A549 (cell line): ENCODE results near the gene PLD6. TPM values are rescaled to one million over a fixed set of nuclear protein-coding genes. Genes with fewer than 3 reads are reported as not detected.

Experiments used
- ATAC-seq, 2 experiments: fragments of 200-7000 bp in 1 of 2; fragments of >200 bp in 1 of 2; cut with Nextera tagmentation in 1 of 2; cut with Tn5 transposase in 1 of 2; 3 replicates each; pipeline versions ENCODE4 v1.8.0 to v1.9.1; 2018 to 2020; ENCODE audit warnings: mild to moderate bottlenecking in 1 of 2, moderate library complexity in 1 of 2
- CTCF ChIA-PET: fragments of 300-600 bp; sonication (Branson Sonifier 250); formaldehyde crosslinking; extraction: SDS; loops from one replicate; lab custom pipeline; 2021; ENCODE audit warnings: antibody characterized with exemption, inconsistent platforms; lab: Yijun Ruan, JAX
- POLR2A ChIA-PET: fragments of 350-600 bp; formaldehyde crosslinking; extraction: SDS; loops from one replicate; lab custom pipeline; 2021; ENCODE audit warnings: antibody characterized with exemption, inconsistent platforms; lab: Yijun Ruan, JAX
- DNase-seq, 2 experiments: peaks; one replicate each; pipeline versions ENCODE4 v3.0.0 to v3.0.0-alpha.2; 2011 to 2016; ENCODE audit warnings: low read depth in 1 of 2, low spot score in 1 of 2
- FAIRE-seq: peaks from 2 replicates; lab custom pipeline; 2011; peaks lifted over from hg19 to GRCh38; lab: Jason Lieb, UNC
- H3K27ac ChIP-seq, 2 experiments: fragments of >200 bp; sonication (Bioruptor Twin); formaldehyde crosslinking; 3 replicates each; pipeline ENCODE4 v1.5.1; 2016 to 2017
- H3K4me1 ChIP-seq: fragments of >200 bp; sonication (Bioruptor Twin); formaldehyde crosslinking; 3 replicates; pipeline ENCODE4 v1.6.1; 2016
- H3K4me2 ChIP-seq: fragments of >200 bp; sonication (Bioruptor Twin); formaldehyde crosslinking; 3 replicates; pipeline ENCODE4 v1.6.1; 2016
- H3K4me3 ChIP-seq: fragments of >200 bp; sonication (Bioruptor Twin); formaldehyde crosslinking; 3 replicates; pipeline ENCODE4 v1.5.1; 2016
- H3K9me3 ChIP-seq: fragments of >200 bp; sonication (Bioruptor Twin); formaldehyde crosslinking; 3 replicates; pipeline ENCODE4 v1.6.1; 2016
- CBX2 ChIP-seq: fragments of 200-600 bp; sonication (generic); IDR thresholded peaks from 2 replicates; pipeline ENCODE4 v1.6.1; 2016; ENCODE audit warnings: low read depth, mild to moderate bottlenecking, borderline replicate concordance
- CHD4 ChIP-seq: fragments of 200-600 bp; sonication (generic); IDR thresholded peaks from 2 replicates; pipeline ENCODE4 v1.6.1; 2016; ENCODE audit warnings: antibody characterized with exemption, mild to moderate bottlenecking, borderline replicate concordance
- ELK1 ChIP-seq: fragments of 150-350 bp; IDR thresholded peaks from 2 replicates; pipeline ENCODE4 v1.6.1; 2014; ENCODE audit warnings: low read depth, mild to moderate bottlenecking, low read length
- EP300 ChIP-seq, 2 experiments: fragments of >200 bp; sonication (Bioruptor Twin); formaldehyde crosslinking; IDR thresholded peaks; 2 replicates in 1 of 2; 3 replicates in 1 of 2; pipeline ENCODE4 v1.6.1; 2016 to 2017
- ESRRA ChIP-seq: fragments of 150-350 bp; IDR thresholded peaks from 2 replicates; pipeline ENCODE4 v1.6.1; 2014; ENCODE audit warnings: mild to moderate bottlenecking, low read length, borderline replicate concordance
- HDAC2 ChIP-seq: fragments of 200-600 bp; sonication (generic); IDR thresholded peaks from 2 replicates; pipeline ENCODE4 v1.6.1; 2016
- HES2 ChIP-seq: fragments of >200 bp; sonication (Bioruptor Twin); formaldehyde crosslinking; IDR thresholded peaks from 2 replicates; pipeline ENCODE4 v1.6.1; 2016
- HEYL ChIP-seq: fragments of 250-450 bp; sonication (Bioruptor Pico); IDR thresholded peaks from 2 replicates; pipeline ENCODE4 v1.8.0; 2021; ENCODE audit warnings: mild to moderate bottlenecking, moderate library complexity
- HMGXB4 ChIP-seq: fragments of 250-450 bp; sonication (Bioruptor Pico); IDR thresholded peaks from 2 replicates; pipeline ENCODE4 v1.5.0; 2021; ENCODE audit warnings: mild to moderate bottlenecking, moderate library complexity, borderline replicate concordance
- KDM5A ChIP-seq: fragments of 200-600 bp; sonication (generic); IDR thresholded peaks from 2 replicates; pipeline ENCODE4 v1.6.1; 2016; ENCODE audit warnings: antibody characterized with exemption, mild to moderate bottlenecking
- NFE2L2 ChIP-seq: fragments of 150-350 bp; conservative IDR thresholded peaks from 2 replicates; pipeline ENCODE4 v1.6.1; 2014; ENCODE audit warnings: low read length
- NR3C1 ChIP-seq: fragments of >200 bp; sonication (Bioruptor Twin); formaldehyde crosslinking; IDR thresholded peaks from 3 replicates; pipeline ENCODE4 v1.6.1; 2017
- POLR2AphosphoS2 ChIP-seq: conservative IDR thresholded peaks from 2 replicates; pipeline ENCODE4 v1.6.1; 2012; ENCODE audit warnings: low read length, improper control_type of control experiment, inconsistent platforms
- RAD21 ChIP-seq, 2 experiments: fragments of >200 bp in 1 of 2; sonication (Bioruptor Twin) in 1 of 2; formaldehyde crosslinking in 1 of 2; IDR thresholded peaks in 1 of 2; conservative IDR thresholded peaks in 1 of 2; 2 replicates in 1 of 2; 3 replicates in 1 of 2; pipeline ENCODE4 v1.6.1; 2012 to 2018; ENCODE audit warnings: inconsistent platforms in 1 of 2
- RARB ChIP-seq: fragments of 250-450 bp; sonication (Bioruptor Pico); IDR thresholded peaks from 2 replicates; pipeline ENCODE4 v1.8.0; 2021; ENCODE audit warnings: mild to moderate bottlenecking, moderate library complexity
- REST ChIP-seq: fragments of 200-600 bp; sonication (generic); IDR thresholded peaks from 2 replicates; pipeline ENCODE4 v1.6.1; 2016; ENCODE audit warnings: antibody characterized with exemption, mild to moderate bottlenecking, moderate library complexity
- ZSCAN20 ChIP-seq: fragments of 250-450 bp; sonication (Bioruptor Pico); IDR thresholded peaks from 2 replicates; pipeline ENCODE4 v1.8.0; 2022; ENCODE audit warnings: mild to moderate bottlenecking, moderate library complexity
- WGBS: methylation state at CpG from one replicate; pipeline ENCODE4 v1.1.6; 2017; ENCODE audit errors: missing lambda C conversion rate; 5-methylcytosine and 5-hydroxymethylcytosine counted together
- polyA plus RNA-seq, 4 experiments: library from polyadenylated mRNA; depleted of rRNA in 3 of 4; stranded (reverse); fragments of >200 nt; fragmentation: RNase III in 1 of 4; extraction: RNeasy Plus Mini Kit Qiagen cat#74134 plus additional on column Dnase treatment in 1 of 4; gene quantifications; 2 replicates in 3 of 4; 3 replicates in 1 of 4; pipeline ENCODE4 v1.2.3, GENCODE V29; 2011 to 2017

PLD6 gene
- polyA plus RNA-seq, 2 of the 4 experiments (the other 2 are of a cell fraction) = 5.6 to 5.7 TPM

- ATAC-seq (no peak), DNase-seq (no peak), FAIRE-seq (no peak)
- WGBS = 97% methylated on average over 25 of the region's 25 CpGs
- ChIA-PET POLR2A (no interaction called here), CTCF (interaction anchor here (1.2 to 4.0 kb wide), 5 partner anchors 12 to 164 kb away, joined by 3 to 19 read pairs (median 6); no protein-coding TSS in a partner anchor)
- Histone ChIP-seq H3K4me1 (no peaks in the 10 kb centered on the region), H3K4me3 (no peak overlapping the region), H3K27ac (no peak overlapping the region), H3K4me2 (no peak overlapping the region), H3K9me3 (no peaks in the 10 kb centered on the region)
- TF ChIP-seq NR3C1 (no peak), REST (no peak)
Measured at GRCh38 chr17:17164156-17164555, 42.0 kb downstream of the PLD6 start.

- no peak for DNase-seq
- WGBS = 93% methylated on average over 4 of the region's 4 CpGs
- Histone ChIP-seq H3K4me2 (no peak overlapping the region), H3K9me3 (no peaks in the 10 kb centered on the region), H3K4me3 (no peak overlapping the region), H3K27ac (no peak overlapping the region), H3K4me1 (no peaks in the 10 kb centered on the region)
- no peak for ATAC-seq
- ChIA-PET POLR2A (no interaction called here), CTCF (interaction anchor here (0.5 to 10.9 kb wide), 2 partner anchors 18 to 169 kb away, joined by 3 to 112 read pairs; no protein-coding TSS in a partner anchor)
- TF ChIP-seq CBX2 (no peak), NFE2L2 (no peak), ZSCAN20 (CRISPR knock-in tag) (no peak), POLR2AphosphoS2 (no peak), CHD4 (no peak), HES2 (no peak), KDM5A (no peak), ELK1 (no peak), RARB (CRISPR knock-in tag) (no peak), RAD21 (conservative IDR thresholded peaks at IDR 0.05 in 1 of 2, IDR thresholded peaks at IDR 0.05 in 1 of 2) (no peak), ESRRA (no peak), EP300 (IDR thresholded peaks at IDR 0.05) (no peak), HMGXB4 (CRISPR knock-in tag) (no peak), HDAC2 (no peak), HEYL (CRISPR knock-in tag) (no peak)
- FAIRE-seq = no peak
Measured at GRCh38 chr17:17161759-17162158, 44.4 kb downstream of the PLD6 start.
